Stimulated activated CD4-positive, alpha-beta T cell treated with anti-CD3 and anti-CD28 coated beads, Interleukin-15, amount 100 ng/mL, for 1 hour (primary cell): ENCODE results near the gene MS4A1.
"Not testable (repeated sequence)": the region's sequence is repeated elsewhere in the genome, so short reads cannot be mapped to it uniquely, and the experiment has no call there.

ENCODE experiments used
- DNase-seq, 2 donors: peaks; one replicate each; pipeline ENCODE4 v3.0.0-alpha.2; 2020; ENCODE audit warnings: low read depth in 1 of 2, low spot score in 1 of 2

MS4A1 gene

GRCh38 chr11:60455531-60456042 is at the start of gene MS4A1:
MS4A1 (plus strand) TSS chr11:60455847; CDS start chr11:60462375, 6,528 bp downstream.
- DNase-seq: no peak

DNA sequence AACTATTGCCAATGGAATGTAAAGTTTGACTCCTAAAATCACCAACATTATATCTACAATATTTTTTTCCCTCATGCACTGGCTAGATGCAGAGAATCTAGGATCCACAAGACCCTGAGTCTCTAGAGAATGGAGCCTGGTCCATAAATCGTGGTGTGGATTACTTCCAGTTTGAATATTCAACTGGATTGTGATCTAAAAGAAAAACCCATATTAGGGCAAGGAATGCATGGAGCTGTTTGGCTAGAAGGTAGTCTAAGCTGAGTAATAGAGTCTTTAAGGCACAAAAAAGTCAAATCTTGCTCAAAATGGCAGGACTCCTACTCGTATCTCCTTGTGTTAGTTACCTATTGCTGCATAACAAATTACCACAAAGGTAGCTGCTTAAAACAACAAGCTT is 35.6 kb upstream of the MS4A1 start:
- DNase-seq: no peak

DNA sequence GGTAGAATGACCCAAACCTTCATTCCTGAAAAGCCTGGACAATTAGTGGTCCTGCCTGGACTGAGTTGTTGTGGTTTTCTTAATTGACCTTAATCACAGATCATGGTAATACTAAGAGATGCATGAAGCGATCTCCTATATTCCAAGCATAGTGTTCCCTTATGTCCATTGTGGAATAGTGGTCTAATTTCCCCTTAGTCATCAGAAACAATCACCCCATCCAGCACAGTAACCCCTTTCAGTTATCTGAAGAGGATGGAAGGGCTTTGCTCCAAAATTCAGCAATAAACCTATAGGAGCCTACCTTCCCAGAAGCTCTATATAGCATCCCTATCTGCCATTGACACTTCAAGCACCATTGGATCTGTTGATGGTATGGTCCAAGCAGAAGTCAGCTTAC is 33.0 kb upstream of the MS4A1 start:
- DNase-seq: no peak

- DNase-seq: no peak
Observed at GRCh38 chr11:60428517-60428916, 27.1 kb upstream of the MS4A1 start.

- DNase-seq: no peak
Observed at GRCh38 chr11:60429272-60429671, 26.4 kb upstream of the MS4A1 start, which contains the start of gene MS4A5. MS4A5 (plus strand) TSS chr11:60429572; CDS start chr11:60429675, 103 bp downstream.

GRCh38 chr11:60431251-60431650 is 24.4 kb upstream of the MS4A1 start:
- no peak for DNase-seq

DNA sequence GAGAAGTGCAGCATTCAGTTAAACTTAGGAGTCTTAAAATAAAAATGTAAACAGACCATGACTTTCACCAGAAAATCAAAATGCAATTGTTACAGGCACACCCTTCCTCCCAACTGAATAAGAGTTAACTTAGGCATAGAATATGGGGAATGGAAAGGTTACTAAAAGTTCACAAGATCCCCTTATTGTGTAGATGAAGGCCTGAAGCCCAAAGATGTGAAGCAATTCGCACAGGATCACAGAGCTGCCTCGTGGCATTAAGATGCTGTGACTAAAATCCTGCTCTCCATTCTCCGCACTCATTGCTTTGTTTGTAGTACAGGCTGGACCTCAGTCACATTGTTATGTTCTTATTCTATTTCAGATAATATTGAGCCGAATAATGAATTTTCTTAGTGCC is 22.2 kb upstream of the MS4A1 start:
- DNase-seq: no peak

DNA sequence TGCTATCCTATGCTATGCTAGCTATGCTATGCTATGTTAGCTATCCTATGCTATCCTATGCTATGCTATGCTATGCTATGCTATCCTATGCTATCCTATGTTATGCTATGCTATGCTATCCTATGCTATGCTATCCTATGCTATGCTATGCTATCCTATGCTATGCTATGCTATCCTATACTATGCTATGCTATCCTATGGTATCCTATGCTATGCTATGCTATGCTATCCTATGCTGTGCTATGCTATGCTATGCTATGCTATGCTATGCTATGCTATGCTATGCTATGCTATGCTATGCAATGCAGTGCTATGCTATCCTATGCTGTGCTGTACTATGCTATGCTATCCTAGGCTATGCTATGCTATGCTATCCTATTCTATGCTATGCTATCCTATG is 8.6 kb upstream of the MS4A1 start:
- DNase-seq: no peak

DNA sequence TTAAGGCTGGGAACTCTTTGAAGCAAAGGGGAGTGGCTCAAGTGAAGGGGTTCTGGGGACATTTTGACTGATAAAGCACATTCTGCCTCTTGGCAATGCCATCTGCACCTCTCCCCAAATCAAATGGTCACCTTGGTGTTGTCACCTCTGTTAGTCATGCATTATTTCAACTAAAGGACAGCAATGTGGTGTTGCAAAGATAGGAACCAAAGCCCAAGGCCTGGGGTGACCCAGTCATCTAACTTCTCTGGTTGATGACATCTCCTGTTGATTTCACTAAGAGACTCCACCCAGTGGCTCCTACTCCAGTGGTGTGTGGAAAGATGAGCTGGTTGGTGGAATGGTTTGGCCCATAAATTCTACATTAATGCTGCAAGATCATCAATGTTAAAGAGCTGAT is 7.8 kb upstream of the MS4A1 start:
- DNase-seq: no peak

DNA sequence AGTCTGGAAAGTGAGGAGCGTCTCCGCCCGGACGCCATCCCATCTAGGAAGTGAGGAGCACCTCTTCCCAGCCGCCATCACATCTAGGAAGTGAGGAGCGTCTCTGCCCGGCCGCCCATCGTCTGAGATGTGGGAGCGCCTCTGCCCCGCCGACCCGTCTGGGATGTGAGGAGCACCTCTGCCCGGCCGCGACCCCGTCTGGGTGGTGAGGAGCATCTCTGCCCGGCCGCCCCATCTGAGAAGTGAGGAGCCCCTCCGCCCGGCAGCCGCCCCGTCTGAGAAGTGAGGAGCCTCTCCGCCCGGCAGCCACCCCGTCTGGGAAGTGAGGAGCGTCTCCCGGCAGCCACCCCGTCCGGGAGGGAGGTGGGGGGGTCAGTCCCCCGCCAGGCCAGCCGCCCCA is 4.5 kb upstream of the MS4A1 start:
- DNase-seq: not testable (repeated sequence)

- DNase-seq: no peak
Observed at GRCh38 chr11:60454212-60454611, 1.4 kb upstream of the MS4A1 start.

DNA sequence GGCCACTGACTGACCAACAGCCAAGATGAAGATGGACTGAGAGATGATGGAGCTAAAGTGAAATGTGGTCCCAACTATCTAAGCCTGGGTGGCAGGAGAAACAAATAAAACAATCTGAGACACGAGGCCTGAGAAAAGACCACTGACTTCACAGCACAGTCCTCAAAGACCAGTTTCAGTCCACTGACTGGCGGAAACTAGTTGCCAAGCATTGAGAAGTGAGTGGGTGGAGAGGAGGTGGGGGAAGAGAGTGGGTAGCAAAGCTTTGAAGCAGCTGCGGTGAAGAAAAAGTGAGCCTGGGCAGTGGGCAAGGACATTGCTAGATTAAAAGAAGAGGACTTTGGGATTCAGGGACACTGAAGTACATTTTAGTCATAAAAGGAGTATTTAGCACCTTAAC is 1.9 kb downstream of the MS4A1 start:
- DNase-seq: no peak

DNA sequence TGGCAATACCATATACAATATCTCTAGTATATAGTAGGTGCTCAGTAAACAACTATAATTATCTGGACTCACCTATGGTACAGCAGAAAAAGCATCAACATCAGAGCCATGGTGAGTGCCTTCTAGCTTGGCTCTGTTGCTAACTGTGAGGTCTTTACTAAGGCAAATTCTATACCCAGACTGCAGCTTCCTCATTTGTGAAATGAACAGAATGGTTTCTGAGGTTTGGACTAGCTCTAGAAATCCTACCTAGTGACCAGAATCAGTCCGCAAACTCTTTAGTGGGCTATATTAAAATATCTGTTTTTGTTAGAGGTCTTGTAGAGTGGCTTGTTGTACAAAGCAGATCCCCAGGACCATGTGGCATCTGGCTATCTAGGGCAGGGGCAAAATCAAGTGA is 3.7 kb downstream of the MS4A1 start:
- no peak for DNase-seq

GRCh38 chr11:60468829-60469228 is 13.2 kb downstream of the MS4A1 start:
- DNase-seq: no peak

DNA sequence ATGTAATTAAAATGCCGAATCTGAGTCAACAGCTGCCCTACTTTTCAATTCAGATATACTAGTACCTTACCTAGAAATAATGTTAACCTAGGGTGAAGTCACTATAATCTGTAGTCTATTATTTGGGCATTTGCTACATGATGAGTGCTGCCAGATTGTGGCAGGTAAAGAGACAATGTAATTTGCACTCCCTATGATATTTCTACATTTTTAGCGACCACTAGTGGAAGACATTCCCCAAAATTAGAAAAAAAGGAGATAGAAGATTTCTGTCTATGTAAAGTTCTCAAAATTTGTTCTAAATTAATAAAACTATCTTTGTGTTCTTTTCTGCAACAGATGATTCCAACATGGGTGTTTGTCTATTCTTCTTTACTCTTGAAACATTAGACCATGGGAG is 14.1 kb downstream of the MS4A1 start:
- no peak for DNase-seq

- no peak for DNase-seq
Observed at GRCh38 chr11:60477035-60477445, 21.4 kb downstream of the MS4A1 start.

GRCh38 chr11:60482361-60482760 is 26.7 kb downstream of the MS4A1 start:
- DNase-seq: no peak

DNA sequence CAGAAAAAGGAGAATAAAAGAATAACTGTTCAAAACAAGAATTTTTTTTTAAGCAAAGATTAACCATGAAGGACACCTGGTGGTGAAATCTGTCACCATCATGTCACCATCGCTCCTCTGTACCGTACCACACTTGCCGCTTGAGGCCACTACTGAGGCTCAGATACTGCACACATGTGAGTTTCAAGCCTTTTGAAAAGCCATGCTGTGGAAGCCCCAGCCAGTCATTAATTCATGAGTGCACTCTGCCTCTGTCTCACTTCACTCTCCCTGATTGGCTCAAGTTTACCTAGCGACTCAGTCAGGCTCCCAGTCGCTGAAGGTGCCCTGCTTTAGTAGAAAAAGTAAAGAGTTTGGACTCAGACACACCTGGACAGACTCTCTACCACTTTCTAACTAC is 30.3 kb downstream of the MS4A1 start:
- DNase-seq: no peak

GRCh38 chr11:60492488-60493009 is 36.9 kb downstream of the MS4A1 start, which contains the start of gene MS4A12:
MS4A12 (plus strand) TSS chr11:60492778; CDS start chr11:60497319, 4,541 bp downstream.
- DNase-seq: no peak

- no peak for DNase-seq
Observed at GRCh38 chr11:60493454-60493853, 37.8 kb downstream of the MS4A1 start.

DNA sequence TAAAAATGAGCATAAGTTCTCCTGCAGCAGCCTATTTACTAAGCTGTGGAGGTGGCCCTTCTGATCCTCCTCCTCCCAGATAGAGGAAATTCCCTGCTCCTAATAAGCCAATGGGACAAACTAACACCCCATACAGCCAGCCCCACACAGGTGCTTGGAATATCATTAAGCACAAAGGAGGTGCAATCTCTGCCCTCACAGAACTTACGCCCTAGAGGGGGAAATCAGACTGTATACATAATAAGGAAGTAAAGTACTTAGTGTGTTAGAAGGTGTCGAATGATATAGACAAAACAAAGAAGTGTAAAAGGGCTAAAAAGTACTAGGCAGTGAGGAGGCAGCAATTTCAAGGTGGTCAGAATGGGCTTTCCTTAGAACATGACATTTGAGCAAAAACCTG is 42.8 kb downstream of the MS4A1 start:
- no peak for DNase-seq

DNA sequence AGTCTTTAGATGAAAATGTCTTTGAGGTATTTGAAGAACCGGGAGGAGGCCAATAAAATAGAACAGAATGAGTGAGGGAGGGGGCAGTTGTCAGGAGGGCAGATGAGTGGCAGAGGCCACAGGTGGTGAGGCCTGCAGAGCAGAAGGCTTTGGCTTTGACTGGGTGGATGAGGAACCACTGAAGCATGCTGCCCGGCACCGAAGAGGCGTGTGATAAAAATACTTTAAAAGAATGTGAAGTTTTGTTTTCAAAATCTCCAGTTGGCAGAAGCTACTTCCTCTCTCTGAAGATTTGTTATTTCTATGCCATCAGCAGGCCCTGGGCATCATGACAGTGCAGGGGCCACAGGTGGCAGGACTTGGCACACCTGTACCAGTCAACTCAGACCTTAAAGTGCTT is 43.2 kb downstream of the MS4A1 start:
- no peak for DNase-seq

GRCh38 chr11:60500276-60500910 is 44.7 kb downstream of the MS4A1 start:
- no peak for DNase-seq
